Fibroblast of lung (primary cell): ENCODE measurements around the gene NR3C2. TPM values are rescaled to one million over a fixed set of nuclear protein-coding genes. Genes with fewer than 3 reads are reported as not detected.

Experiments used
- DNase-seq, 2 donors: peaks; one replicate each; pipeline versions ENCODE4 v3.0.0 to v3.0.0-alpha.2; 2010; ENCODE audit warnings: low read depth in 2 of 2
- H2AFZ ChIP-seq: 2 replicates; pipeline ENCODE4 v1.5.1; 2012; ENCODE audit warnings: low read length, control low read depth, inconsistent platforms
- H3K27ac ChIP-seq: 2 replicates; pipeline ENCODE4 v1.5.1; 2011; ENCODE audit warnings: low read length, control low read depth; ENCODE audit not compliant: insufficient read depth
- H3K27me3 ChIP-seq: 2 replicates; pipeline ENCODE4 v1.5.1; 2011; ENCODE audit warnings: mild to moderate bottlenecking, low read length; ENCODE audit not compliant: control insufficient read depth, insufficient read depth
- H3K36me3 ChIP-seq: 2 replicates; pipeline ENCODE4 v1.5.1; 2011; ENCODE audit warnings: low read length; ENCODE audit not compliant: control insufficient read depth, insufficient read depth
- H3K4me1 ChIP-seq: 2 replicates; pipeline ENCODE4 v1.5.1; 2011; ENCODE audit warnings: low read length; ENCODE audit not compliant: control insufficient read depth, insufficient read depth; ENCODE audit errors: extremely low read depth
- H3K4me2 ChIP-seq: 2 replicates; pipeline ENCODE4 v1.5.1; 2011; ENCODE audit warnings: low read length, control low read depth; ENCODE audit not compliant: insufficient read depth; ENCODE audit errors: extremely low read depth
- H3K4me3 ChIP-seq, 4 experiments: fragments of 200-600 bp in 1 of 4; sonication (generic) in 1 of 4; replicated peaks in 1 of 4; 2 replicates each; pipeline ENCODE4 v1.5.1; 2011 to 2016; ENCODE audit warnings: low read length in 4 of 4, low read depth in 3 of 4, mild to moderate bottlenecking in 3 of 4, control low read depth in 2 of 4, inconsistent platforms in 1 of 4, mixed read lengths in 1 of 4; ENCODE audit not compliant: insufficient read depth in 1 of 4; ENCODE audit errors: control extremely low read depth in 1 of 4
- H3K79me2 ChIP-seq: 2 replicates; pipeline ENCODE4 v1.5.1; 2012; ENCODE audit warnings: mild to moderate bottlenecking, low read length, inconsistent platforms; ENCODE audit not compliant: control insufficient read depth, insufficient read depth
- H3K9ac ChIP-seq: 2 replicates; pipeline ENCODE4 v1.5.1; 2011; ENCODE audit warnings: mild to moderate bottlenecking, low read length, control low read depth; ENCODE audit not compliant: insufficient read depth
- H3K9me3 ChIP-seq: 2 replicates; pipeline ENCODE4 v1.5.1; 2012; ENCODE audit warnings: low read depth, low read length; ENCODE audit not compliant: control insufficient read depth, insufficient read depth
- H4K20me1 ChIP-seq: 2 replicates; pipeline ENCODE4 v1.5.1; 2011; ENCODE audit warnings: low read length; ENCODE audit not compliant: control insufficient read depth, insufficient read depth; ENCODE audit errors: extremely low read depth
- EZH2 ChIP-seq: IDR thresholded peaks from 2 replicates; pipeline ENCODE4 v1.5.1; 2012; ENCODE audit warnings: low read length, control low read depth, mild to moderate bottlenecking; ENCODE audit errors: missing control alignments
- polyA plus RNA-seq, 2 donors: library from polyadenylated mRNA; depleted of rRNA in 1 of 2; stranded (reverse) in 1 of 2; unstranded in 1 of 2; fragments of >200 nt; gene quantifications; 2 replicates each; pipeline ENCODE4 v1.2.1, GENCODE V29; 2011 to 2012; ENCODE audit warnings: missing spikeins in 1 of 2
- total RNA-seq: library from RNA; depleted of rRNA; stranded (reverse); fragments of >200 nt; gene quantifications from 2 replicates; pipeline ENCODE4 v1.2.1, GENCODE V29; 2014
- TF ChIP-seq, protein P1 (sequence below), 2 donors: IDR thresholded peaks in 1 of 2; conservative IDR thresholded peaks in 1 of 2; 1 replicate in 1 of 2; 2 replicates in 1 of 2; pipeline ENCODE4 v1.5.1; 2011 to 2012; ENCODE audit warnings: low read length in 2 of 2, control low read depth in 1 of 2, inconsistent platforms in 1 of 2, low read depth in 1 of 2, mild to moderate bottlenecking in 1 of 2

The NR3C2 gene
- total and polyA plus RNA-seq, 2 donors (not counting 1 experiment from before 2014, with no cell fraction given) = 1.9 to 7.4 TPM

GRCh38 chr4:148425327-148426110, 16.7 kb downstream of the NR3C2 start:
- no peaks in the 10 kb centered on the region for H3K9me3 ChIP-seq
- no peak overlapping the region for H2AFZ ChIP-seq
- peaks cover 14% of the 10 kb centered on the region for H3K79me2 ChIP-seq
- no peak overlapping the region for H3K4me2 ChIP-seq
- H3K4me3 ChIP-seq = no peak overlapping the region
- no peaks in the 10 kb centered on the region for H3K4me1 ChIP-seq
- H3K36me3 ChIP-seq = no peaks in the 10 kb centered on the region
- H3K27me3 ChIP-seq = no peaks in the 10 kb centered on the region
- DNase-seq = no peak
- H3K9ac ChIP-seq = no peak overlapping the region
- no peak overlapping the region for H3K27ac ChIP-seq
- TF ChIP-seq, protein P1, sequence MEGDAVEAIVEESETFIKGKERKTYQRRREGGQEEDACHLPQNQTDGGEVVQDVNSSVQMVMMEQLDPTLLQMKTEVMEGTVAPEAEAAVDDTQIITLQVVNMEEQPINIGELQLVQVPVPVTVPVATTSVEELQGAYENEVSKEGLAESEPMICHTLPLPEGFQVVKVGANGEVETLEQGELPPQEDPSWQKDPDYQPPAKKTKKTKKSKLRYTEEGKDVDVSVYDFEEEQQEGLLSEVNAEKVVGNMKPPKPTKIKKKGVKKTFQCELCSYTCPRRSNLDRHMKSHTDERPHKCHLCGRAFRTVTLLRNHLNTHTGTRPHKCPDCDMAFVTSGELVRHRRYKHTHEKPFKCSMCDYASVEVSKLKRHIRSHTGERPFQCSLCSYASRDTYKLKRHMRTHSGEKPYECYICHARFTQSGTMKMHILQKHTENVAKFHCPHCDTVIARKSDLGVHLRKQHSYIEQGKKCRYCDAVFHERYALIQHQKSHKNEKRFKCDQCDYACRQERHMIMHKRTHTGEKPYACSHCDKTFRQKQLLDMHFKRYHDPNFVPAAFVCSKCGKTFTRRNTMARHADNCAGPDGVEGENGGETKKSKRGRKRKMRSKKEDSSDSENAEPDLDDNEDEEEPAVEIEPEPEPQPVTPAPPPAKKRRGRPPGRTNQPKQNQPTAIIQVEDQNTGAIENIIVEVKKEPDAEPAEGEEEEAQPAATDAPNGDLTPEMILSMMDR (conservative IDR thresholded peaks at IDR 0.05 in 1 of 2, IDR thresholded peaks at IDR 0.05 in 1 of 2; ENCODE audit: low read depth in 1 of 2, low read length in 2 of 2) = peak in 1 of 2 donors; percentile 11
- TF ChIP-seq EZH2 = no peak
- H4K20me1 ChIP-seq = no peaks in the 10 kb centered on the region

DNA sequence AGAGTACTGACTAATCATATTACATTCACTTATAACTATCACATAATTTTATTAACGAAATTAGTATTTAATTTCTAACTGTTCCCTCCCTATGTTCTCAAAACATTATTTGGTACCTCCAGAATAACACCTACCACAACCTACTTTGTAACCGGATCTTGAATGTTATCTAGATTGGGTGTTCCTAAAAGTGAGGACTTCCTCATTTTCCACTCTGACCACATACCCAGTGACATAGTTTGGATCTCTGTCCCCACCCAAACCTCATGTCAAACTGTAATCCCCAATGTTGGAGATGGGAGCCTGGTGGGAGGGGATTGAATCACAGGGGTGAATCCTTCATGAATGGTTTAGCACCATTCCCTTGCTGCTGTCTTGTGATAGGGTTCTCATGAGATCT, 21.8 kb downstream of the NR3C2 start:
- H4K20me1 ChIP-seq = no peaks in the 10 kb centered on the region
- no peak overlapping the region for H3K27ac ChIP-seq
- H2AFZ ChIP-seq = no peak overlapping the region
- no peak for DNase-seq
- H3K9ac ChIP-seq = no peak overlapping the region
- peaks cover 2% of the 10 kb centered on the region for H3K79me2 ChIP-seq
- H3K9me3 ChIP-seq = no peaks in the 10 kb centered on the region
- H3K36me3 ChIP-seq = no peaks in the 10 kb centered on the region
- H3K4me3 ChIP-seq = no peak overlapping the region
- no peak for TF ChIP-seq EZH2
- TF ChIP-seq, protein P1 (conservative IDR thresholded peaks at IDR 0.05 in 1 of 2, IDR thresholded peaks at IDR 0.05 in 1 of 2; ENCODE audit: low read depth in 1 of 2, low read length in 2 of 2) = no peak
- H3K4me2 ChIP-seq = no peak overlapping the region
- H3K4me1 ChIP-seq = no peaks in the 10 kb centered on the region
- H3K27me3 ChIP-seq = no peaks in the 10 kb centered on the region

DNA sequence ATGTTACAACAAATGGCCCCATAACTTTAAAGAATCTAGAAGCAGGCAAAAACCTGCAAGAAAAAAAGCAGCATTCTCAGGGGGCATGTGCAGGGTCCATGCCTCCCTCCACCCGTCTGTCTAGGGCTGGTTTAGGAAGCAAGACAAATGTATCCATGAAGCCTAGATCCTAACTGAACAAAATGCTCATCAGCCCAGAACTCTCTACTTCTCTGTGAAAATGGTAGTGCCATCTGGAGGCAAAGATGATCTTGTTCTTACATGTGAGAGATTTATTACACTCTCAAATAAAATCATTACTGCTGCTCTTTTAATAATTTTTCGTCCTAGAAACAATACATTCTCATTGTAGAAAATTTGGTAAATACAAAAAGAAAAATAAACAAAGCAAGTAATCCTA, 26.7 kb downstream of the NR3C2 start:
- Histone ChIP-seq H2AFZ (no peak overlapping the region), H3K4me3 (no peak overlapping the region), H3K27ac (no peak overlapping the region), H3K36me3 (no peaks in the 10 kb centered on the region), H3K9me3 (no peaks in the 10 kb centered on the region), H3K27me3 (no peaks in the 10 kb centered on the region), H3K9ac (no peak overlapping the region), H3K4me2 (no peak overlapping the region), H3K4me1 (no peaks in the 10 kb centered on the region), H4K20me1 (no peaks in the 10 kb centered on the region), H3K79me2 (no peaks in the 10 kb centered on the region)
- TF ChIP-seq, protein P1 (conservative IDR thresholded peaks at IDR 0.05 in 1 of 2, IDR thresholded peaks at IDR 0.05 in 1 of 2; ENCODE audit: low read depth in 1 of 2, low read length in 2 of 2) = peak; percentile 10 to 21
- no peak for TF ChIP-seq EZH2
- DNase-seq = peak; percentile 4 to 32
